ENCODE results near the gene CYP27A1.
"Not testable (repeated sequence)": the region's sequence is repeated elsewhere in the genome, so short reads cannot be mapped to it uniquely, and the experiment has no call there.

CYP27A1 gene

GRCh38 chr2:218772759-218773158 is 9.2 kb upstream of the CYP27A1 start:
- not testable (repeated sequence) for DNase-seq

GRCh38 chr2:218773881-218774280 is 8.1 kb upstream of the CYP27A1 start:
- DNase-seq, result no peak

GRCh38 chr2:218776488-218776887 is 5.5 kb upstream of the CYP27A1 start:
- DNase-seq, result no peak

GRCh38 chr2:218777276-218777990 is 4.5 kb upstream of the CYP27A1 start:
- no peak for DNase-seq

- DNase-seq, result no peak
Observed at GRCh38 chr2:218780046-218780445, 1.9 kb upstream of the CYP27A1 start.

- DNase-seq, result no peak
Observed at GRCh38 chr2:218780851-218781690, 876 bp upstream of the CYP27A1 start.

- DNase-seq, result peak in 3 of 56 donors; percentile 31 to 46 (median 41)
Observed at GRCh38 chr2:218782528-218782844, 539 bp downstream of the CYP27A1 start.

GRCh38 chr2:218783688-218784087 is 1.7 kb downstream of the CYP27A1 start:
- DNase-seq, result peak in 1 of 56 donors; percentile 11

GRCh38 chr2:218785103-218785502 is 3.2 kb downstream of the CYP27A1 start:
- no peak for DNase-seq

GRCh38 chr2:218786133-218786532 is 4.2 kb downstream of the CYP27A1 start:
- no peak for DNase-seq

GRCh38 chr2:218788529-218789255 is 6.7 kb downstream of the CYP27A1 start:
- no peak for DNase-seq

GRCh38 chr2:218792433-218792832 is 10.5 kb downstream of the CYP27A1 start:
- DNase-seq, result no peak

- DNase-seq, result no peak
Observed at GRCh38 chr2:218796691-218797090, 14.7 kb downstream of the CYP27A1 start.

GRCh38 chr2:218798767-218799504 is 17.0 kb downstream of the CYP27A1 start:
- no peak for DNase-seq

GRCh38 chr2:218799990-218800389 is 18.0 kb downstream of the CYP27A1 start:
- no peak for DNase-seq

GRCh38 chr2:218802386-218802994 is 20.5 kb downstream of the CYP27A1 start:
- DNase-seq, result no peak

- no peak for DNase-seq
Observed at GRCh38 chr2:218804817-218805216, 22.9 kb downstream of the CYP27A1 start.

- DNase-seq, result no peak
Observed at GRCh38 chr2:218805627-218806026, 23.7 kb downstream of the CYP27A1 start.

GRCh38 chr2:218806346-218806978 is 24.5 kb downstream of the CYP27A1 start:
- no peak for DNase-seq

- DNase-seq, result no peak
Observed at GRCh38 chr2:218807626-218808025, 25.7 kb downstream of the CYP27A1 start.

Data from nucleus accumbens (tissue), 56 donors.